NCI-H128 (cell line): Measurements from ENCODE around the gene ZBTB34.

Experiments
- DNase-seq: peaks from one replicate; lab custom pipeline; 2025; ENCODE audit not compliant: unreplicated experiment; lab: John Stamatoyannopoulos, UW

The ZBTB34 gene

DNA sequence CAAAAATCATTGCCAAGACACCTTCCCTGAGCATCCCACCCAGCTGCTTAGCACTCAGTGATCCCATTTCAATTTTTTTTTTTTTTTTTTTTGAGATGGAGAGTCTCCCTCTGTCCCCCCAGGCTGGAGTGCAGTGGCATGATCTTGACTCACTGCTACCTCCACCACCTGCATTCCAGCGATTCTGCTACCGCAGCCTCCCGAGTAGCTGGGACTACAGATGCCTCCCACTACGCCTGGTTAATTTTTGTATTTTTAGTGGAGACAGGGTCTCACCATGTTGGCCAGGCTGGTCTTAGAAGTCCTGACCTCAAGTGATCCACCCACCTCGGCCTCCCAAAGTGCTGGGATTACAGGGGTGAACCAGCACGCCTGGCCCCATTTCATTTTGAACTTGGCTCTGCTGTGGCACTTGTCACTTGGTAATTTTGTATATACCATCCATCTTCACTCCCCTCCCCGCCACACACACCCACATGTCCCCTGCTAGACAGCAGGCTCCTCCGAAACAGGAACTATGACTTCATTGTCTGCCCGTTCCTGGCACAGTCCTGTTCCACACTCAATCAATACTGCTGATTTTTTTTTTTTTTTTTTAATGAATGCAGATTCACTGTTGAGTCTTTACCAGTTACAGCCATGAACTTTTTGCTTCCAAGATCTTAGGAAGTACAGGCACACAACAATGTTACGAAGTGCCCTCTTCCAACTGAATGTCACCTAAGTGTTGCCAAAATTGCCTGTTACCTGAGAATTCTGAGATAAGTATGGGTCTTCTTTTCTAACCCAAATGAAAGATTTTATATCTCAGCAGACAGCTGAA lies 17.3 kb upstream of the ZBTB34 start:
- no peak for DNase-seq

DNA sequence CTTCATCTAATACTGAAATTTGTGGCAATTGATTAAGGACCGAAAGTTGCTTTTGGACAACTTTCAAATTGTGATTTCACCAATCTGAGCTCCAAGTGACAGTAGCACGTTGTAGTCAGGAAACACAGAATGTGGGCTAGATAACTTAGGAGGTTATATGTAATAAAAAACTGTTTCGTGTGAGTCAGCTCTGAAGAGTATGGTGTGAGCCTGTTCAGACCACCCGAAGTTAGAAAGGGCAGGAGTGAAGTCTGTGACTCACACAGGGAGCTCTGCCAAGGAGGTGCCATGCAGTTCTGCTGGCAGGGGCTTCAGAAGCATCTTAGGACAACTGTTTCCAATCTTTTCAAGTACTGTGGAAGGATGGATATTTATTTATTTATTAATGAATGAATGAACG lies 16.4 kb upstream of the ZBTB34 start:
- DNase-seq: no peak

DNA sequence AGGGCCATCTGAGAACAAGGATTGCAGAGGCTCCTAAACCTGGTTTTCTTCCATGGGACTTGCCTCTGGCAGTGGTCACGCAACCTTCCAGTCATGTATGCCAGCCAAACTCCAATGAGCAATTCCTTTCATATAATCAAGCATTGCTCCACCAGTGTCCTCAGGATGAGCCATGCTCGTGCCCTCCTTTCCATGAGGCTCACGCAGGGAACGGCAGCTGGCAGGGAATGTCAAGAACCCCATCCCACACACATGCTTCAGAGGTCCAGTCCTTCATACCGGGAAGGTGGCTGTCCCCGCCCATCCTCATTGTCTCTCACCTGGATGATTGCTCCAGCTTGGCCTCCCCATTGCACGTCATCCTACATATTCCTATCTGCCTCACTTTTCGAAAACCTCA lies 13.4 kb upstream of the ZBTB34 start:
- no peak for DNase-seq

DNA sequence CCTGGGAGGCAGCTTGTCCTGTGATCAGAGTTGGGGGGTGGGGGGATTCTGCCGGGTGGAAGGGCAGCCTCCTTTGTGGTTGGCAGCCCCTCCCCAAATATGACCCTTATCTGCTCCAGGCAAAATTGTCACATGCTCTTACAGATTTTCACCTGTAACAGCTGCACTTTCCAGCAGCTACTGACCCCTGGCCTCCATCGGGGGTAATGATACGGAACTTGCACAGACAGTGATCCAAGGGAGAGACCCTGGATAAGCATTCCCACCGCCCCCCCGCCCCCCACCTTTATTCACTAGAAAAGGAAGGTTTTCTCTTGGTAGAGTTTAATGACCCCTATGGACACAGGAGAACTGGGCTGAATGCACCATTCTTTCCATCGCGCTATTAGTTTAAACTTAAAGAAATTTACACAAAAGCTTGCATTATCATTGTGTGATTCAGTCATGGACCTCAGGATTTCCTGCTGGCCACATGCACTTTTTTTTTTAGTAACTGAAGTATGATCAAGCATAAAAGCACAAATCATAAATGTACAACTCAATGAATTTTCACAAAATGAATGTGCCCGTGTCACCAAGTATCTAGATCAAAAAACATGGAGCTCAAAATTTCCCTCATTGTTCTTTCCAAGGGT lies 10.7 kb upstream of the ZBTB34 start:
- no peak for DNase-seq

DNA sequence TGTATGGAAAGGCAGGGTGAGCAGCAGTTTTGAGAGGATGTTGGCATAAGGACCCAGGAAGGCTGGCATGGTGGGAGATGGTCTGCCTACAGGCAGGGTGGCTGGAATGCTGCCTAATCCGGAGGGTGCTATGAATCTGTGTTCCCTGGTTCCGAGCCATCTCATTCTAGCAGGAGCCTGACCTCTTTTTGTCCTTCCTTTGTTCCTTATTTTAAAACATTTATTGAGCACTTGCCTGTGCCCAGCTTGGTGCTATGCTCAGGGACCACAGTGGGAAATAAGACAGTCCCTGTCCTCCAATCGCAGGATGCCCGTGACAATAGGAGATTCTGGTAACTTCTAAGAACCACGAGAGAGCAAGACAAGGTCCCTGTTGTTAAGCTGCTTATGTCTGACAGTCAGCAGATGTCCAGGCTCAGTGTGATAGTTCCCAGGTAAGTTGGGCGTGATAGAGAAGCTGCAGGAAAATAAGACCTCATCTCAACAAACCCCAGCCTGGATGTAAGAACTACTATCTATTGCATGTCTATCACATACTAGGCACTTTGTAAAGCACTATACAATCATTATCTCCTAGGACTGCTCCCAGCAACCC lies 9.1 kb upstream of the ZBTB34 start:
- DNase-seq: no peak

DNA sequence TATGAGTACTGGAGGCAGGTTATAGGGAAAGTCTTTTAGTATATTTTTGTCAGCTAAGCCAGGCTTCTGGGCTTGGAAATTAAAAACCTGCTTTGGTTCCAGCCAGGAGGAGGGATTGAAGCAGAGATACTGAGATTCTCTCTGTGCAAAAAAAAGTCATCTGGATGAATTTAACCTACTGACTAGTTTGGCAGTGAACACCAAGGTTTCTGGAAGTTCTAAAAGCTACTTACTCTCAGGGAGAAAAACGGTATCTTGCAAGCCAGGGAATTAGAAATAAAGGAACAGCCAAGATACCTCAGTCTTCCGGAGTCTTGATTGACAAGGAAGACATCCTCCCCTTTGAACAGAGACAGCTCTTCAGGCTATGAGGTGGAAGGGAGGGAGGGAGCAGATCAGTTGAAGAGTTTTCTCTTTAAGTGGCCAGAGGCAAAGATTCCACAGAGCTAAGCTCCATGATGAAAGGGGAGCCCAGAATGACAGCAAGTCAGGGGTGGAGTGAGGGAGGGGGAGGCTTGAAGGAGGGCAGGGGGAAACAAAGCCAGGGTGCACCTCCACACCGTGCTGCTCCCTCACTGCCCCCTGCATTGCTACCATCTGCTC lies 8.3 kb upstream of the ZBTB34 start:
- DNase-seq: no peak

DNA sequence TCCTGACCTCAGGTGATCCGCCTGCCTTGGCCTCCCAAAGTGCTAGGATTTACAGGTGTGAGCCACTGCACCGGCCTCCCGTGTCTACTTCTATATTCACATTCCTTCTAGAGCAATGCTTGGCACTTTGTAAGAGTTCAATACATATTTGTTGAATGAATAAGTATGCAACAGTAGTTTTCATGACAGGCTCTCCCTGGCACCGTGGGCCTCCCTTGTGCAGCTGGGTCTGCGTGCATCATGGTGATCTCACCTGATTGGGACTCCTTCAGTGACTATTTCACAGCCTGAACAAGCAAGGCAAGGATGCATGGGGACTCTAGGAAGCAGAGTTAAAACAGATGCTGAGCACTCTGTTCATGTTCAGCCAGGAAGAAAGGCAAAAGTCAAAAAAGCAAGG lies 6.8 kb upstream of the ZBTB34 start:
- no peak for DNase-seq

DNA sequence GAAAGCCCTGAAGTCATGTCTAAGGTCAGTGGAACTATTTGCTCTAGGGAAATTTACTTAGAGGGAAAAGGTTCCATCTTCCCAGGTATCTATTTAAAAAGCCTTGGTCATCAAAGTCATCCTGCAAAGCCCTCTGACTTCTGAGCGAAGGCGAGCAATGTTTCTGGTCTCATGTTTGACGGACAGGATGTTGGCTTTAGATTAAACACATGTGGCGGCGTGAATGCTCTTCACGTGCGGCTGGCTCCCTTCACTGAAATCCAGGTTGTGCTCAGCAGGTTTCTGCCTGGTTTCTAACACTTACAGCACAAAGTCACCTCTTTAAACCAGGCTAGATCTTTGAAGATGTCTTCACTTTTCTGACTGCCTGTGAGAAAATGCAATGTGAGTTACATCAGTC lies 5.7 kb upstream of the ZBTB34 start:
- no peak for DNase-seq

DNA sequence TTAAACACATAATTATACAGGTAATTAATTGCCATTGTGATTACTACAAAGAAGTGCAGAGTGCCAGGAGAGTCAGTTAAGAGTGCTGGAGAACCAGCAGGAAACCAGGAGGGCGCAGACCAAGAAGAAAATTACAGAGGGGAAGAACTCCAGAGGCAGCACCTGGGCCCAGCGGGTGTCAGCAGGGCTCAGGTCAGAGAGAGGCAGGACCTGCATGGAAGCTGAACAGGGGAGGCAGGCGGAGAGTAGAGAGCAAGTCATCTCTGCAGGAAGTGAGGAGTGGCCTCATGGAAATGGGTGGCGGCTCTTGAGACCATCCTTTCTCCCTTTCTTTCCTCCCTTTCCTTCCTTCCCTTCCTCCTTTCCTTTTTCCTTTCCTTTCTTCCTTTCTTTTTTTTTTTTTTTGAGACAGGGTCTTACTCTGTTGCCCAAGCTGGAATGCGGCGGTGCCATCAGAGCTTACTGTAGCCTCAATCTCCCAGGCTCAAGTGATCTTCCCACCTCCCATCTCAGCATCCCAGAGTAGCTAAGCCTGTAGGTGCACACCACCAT lies 4.0 kb upstream of the ZBTB34 start:
- no peak for DNase-seq

DNA sequence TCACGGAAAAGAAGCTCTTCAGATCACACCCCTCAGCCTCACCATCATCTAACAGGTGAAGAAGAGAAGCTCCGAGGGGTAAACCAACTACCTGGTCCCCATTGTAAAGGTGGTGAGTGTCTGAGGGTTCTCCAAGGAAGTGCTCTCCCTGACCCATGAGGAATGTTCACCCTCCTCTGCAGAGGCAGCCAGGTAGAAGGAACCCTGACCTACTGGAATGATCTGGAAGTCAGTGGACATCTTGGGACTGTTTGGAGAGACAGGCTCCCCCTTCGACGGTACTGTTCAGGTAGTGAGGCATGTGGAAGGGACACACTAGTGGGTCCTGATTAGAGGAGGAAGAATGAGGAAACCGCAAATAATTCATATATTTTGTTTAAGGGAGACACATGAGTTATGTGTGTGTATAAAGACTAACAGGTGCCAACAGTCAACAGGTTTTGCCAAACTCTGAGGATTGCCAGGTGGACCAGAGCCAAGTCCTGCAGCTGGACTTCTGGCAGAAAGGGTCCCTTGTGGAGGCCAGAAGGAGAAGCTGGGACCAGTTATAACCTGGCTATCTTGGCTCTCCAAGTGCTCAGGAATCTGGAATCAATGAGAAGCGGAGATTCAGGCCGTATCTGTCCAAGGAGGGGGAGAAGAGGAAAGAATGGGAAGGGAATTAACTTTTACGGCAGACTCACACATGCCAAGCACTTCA lies 3.0 kb upstream of the ZBTB34 start:
- DNase-seq: no peak

DNA sequence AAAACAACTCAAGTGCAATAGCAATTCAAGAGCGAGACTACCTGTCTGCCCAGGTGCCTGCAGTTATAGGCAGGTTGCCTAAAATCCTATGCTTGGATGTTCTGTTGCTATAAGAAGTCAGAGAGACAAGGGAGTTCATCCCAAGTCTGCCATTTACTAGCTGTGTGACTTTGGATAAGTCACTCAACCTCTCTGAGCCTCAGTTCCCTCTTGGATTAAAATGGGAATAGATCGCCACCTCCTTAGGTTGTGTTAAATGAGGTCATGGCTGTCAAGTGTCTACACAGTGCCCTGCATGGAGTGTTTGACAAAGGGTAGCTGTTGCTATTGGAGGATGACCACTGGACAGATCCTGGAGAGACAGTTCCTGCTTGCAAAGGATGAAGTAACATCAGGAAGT lies 1.3 kb upstream of the ZBTB34 start:
- no peak for DNase-seq

DNA sequence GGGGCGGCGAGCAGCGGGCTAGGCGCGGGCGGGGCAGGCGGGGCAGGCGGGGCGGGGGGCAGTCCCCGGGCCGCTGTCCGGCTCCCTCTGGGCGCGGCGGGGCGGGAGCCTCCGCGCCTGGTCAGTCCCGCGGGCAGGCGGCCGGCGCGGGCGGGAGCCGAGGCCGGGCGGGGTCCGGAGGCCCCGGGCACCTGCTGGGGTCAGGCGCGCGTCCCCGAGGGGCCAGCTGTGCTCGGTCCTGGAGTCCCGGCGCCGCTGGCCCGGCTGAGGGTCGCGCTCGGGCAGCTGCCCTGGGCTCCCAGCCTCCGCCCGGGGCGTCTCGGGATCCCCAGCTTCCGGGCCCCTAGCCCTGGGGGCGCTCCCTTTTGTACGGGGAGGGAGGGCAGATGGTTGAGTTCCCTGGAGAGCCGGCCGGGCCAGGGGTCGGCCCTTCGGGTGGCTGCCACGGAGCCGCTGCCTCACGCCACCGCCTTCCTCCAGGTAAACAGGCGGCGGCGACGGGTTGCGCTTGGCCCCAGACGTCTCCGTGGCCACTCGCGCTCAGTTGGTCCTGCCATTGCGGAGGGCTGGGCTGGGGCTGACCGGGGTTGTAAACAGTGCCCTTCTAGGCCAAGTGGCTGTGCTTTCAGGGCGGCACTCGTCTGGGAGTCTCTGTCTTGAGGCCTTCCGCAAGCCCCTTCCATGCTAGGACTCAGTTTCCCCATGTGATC lies 473 bp downstream of the ZBTB34 start:
- no peak for DNase-seq

DNA sequence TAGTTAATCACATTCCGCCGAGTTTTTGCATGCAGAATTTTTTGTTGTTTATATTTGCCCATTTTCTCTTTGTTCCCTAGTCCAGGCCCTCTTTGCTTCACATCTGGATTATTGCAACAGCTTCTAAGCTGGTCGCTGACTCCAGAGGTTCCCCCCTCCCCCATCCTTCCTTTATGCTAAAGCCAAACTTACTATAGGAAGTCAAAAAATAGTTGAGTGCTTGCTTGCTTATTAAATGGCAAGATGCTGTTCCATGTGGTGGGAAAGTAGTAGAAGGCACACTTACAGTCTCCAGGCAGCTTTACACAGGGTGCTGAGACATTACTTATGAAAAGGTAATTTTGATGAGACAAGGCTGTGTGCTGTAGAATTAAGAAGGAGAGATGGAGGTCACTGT lies 1.3 kb downstream of the ZBTB34 start:
- DNase-seq: no peak

DNA sequence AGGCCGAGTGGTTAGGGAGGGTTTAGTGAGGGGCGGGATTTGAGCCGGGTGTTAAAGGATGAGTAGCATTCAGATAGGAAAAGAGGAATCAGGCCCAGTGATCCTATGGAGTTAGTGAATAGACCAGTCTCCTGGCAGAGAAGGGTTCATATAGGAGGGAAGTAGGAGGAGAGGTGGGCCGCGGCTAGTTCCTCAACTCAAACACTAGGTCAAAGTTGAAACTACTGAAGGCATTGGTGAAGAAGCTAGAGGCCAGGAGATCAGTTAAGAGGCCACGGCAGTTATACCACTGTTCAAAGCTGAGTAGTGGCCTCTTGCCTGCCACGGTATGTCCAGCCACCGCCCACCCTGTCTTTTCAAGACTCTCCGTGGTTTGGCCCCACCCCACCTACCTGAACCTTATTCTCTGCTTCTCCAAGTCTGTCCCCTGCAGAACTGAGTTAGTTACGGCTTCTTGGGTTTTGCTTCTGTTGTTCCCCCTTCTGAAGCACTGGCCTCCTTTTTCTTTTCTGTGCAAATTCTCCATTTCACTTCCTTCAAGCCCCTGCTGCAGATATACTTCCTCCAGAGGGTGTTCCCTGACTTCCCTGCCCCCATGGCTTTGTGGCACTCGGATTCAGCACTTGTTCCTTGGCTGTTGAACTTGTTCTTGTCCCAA lies 1.8 kb downstream of the ZBTB34 start:
- no peak for DNase-seq

DNA sequence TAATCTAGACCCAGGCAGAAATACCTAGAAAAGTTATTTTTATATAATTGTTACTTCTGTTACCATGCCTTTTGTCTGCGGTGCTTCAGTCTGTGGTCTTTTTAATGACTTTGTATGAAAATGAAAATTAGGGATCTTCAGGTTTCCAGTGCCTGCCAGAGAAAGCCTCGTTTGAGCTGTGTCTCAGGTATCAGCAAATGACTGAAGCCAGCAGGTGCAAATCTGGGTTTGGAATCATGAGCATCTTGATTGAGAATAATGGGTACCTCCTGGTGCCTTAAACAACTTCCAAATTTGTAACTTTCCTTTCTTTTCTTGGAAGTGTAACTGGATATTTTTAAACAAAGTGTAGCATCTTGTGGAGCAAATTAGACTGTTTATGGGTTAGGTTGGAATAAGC lies 4.3 kb downstream of the ZBTB34 start:
- no peak for DNase-seq

DNA sequence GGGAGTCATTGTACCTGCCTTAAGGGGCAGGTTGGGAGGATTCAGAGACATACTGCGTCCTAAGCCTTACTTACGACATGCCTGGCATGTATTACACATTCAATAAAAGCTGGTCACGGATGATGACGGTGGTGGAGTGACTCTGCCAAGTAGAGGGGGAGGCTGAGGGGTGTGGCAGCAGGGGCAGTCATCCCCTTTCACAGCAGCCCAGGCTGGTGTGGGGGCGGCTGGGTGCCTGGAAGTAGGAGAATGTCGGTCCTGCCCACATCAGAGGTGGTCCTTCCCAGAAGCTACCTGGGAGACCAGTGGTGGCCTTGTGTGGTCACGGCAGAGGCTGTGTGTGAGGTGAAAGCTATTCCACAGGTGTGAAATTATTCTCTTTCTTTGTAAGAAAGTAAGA lies 8.9 kb downstream of the ZBTB34 start:
- no peak for DNase-seq

DNA sequence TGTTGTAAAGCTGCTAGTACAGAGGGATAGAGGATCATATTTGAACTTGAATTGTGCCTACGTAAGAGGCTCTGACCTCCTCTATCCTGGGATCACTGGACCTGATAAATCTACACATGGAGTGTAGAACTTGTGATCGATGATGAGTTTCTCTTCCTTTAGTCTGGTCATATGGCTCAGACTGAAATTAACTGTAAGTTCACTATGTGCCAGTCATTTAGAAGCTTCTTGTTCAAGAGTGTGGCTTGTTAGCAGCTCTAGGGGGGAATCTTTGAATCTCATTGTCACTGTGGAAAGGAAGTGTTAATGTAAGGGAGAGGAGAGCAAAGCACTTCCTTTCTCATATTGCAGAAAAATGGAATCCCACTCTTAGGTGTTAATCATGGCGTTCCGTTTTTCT lies 12.1 kb downstream of the ZBTB34 start:
- no peak for DNase-seq

DNA sequence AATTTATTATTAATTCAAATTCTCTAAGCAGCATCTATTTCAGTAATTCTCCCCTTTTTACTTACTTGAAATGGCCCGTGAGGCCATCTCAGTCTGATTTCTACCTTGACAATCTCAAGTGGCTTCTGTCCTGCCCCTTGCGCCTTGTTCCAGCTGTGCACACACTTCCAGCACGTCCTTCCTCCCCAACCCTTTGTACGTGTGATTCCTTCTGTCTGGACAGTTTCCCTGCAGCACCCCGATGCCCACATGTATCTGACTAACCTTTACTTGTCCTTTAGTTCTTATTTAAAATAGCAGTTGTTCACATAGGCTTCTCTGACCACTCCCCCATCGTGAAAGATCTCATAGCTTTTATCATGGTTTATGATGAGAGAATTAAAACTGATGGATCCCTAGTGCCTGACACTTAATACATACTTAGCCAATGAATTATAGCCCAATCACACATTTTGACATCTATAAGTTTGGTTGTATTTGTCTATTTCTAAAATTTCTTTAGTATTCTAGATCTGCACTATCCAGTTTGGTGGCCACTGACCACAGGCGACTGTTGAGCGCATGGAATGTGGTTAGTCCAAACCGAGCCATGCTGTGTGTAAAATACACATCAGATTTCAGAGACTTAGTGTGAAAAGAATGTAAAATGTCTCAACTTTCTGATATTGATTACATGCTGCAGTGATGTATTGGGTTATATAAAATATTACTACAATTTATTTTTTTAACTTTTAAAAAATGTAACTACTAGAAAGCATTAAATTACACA lies 14.3 kb downstream of the ZBTB34 start:
- DNase-seq: no peak

DNA sequence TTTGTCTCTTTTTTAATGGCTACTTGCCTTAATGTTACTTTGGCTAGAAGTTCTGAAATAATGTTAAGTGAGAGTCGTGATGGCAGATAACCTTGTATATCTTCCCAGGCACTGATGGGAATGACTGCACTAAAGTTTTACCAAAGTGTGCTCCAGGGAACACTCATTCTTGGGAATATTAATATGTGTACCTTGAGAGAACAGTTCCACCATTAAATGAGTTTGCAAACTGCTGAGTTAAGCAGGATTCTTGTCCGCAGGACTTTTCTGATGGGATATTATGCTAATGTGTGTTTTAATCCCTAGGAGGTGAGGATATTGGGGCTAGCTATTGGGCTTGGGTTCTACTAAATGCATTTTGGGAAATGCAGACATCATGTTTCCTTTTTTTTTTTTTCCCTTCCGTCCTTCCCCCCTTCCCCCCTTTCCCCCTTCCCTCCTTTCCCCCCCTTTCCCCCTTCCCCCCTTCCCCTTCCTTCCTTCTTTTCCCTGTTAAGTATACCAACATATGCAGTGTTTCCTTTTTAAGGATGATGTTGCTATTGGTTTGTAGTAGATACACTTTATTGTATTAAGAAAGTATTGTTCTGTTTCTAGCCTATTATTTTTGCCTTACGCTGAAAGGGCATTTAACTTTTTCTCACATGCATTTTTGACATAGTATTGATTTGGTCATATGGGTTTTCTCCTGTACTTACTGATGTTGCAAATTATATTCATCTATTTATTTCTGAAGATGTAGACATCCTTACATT lies 15.5 kb downstream of the ZBTB34 start:
- no peak for DNase-seq
